Loucy (cell line): ENCODE data around the gene CDK18.

ENCODE experiments used
- H2AFZ ChIP-seq: fragments of 200-600 bp; sonication (generic); 2 replicates; pipeline ENCODE4 v1.6.0; 2016; ENCODE audit warnings: antibody characterized with exemption, mild to moderate bottlenecking, low read length, moderate library complexity
- H3F3A ChIP-seq: fragments of 200-600 bp; 2 replicates; pipeline ENCODE4 v1.6.0; 2016; ENCODE audit warnings: antibody characterized with exemption, low read depth, mild to moderate bottlenecking
- H3K27me3 ChIP-seq: fragments of 200-600 bp; sonication (generic); 2 replicates; pipeline ENCODE4 v1.6.1; 2014; ENCODE audit warnings: low read length, mild to moderate bottlenecking; ENCODE audit not compliant: insufficient read depth, poor library complexity, severe bottlenecking
- H3K36me3 ChIP-seq: fragments of 200-600 bp; sonication (generic); 2 replicates; pipeline ENCODE4 v1.6.1; 2016; ENCODE audit warnings: low read length; ENCODE audit not compliant: insufficient read depth
- H3K4me1 ChIP-seq: fragments of 200-600 bp; sonication (generic); 2 replicates; pipeline ENCODE4 v1.5.1; 2014; ENCODE audit warnings: low read length, mild to moderate bottlenecking; ENCODE audit not compliant: insufficient read depth, poor library complexity, severe bottlenecking
- H3K4me2 ChIP-seq: fragments of 200-600 bp; sonication (generic); 2 replicates; pipeline ENCODE4 v1.6.0; 2014; ENCODE audit warnings: antibody characterized with exemption, low read length, low read depth, mild to moderate bottlenecking; ENCODE audit not compliant: poor library complexity, severe bottlenecking
- H3K4me3 ChIP-seq: fragments of 200-600 bp; sonication (generic); 2 replicates; pipeline ENCODE4 v1.5.1; 2014; ENCODE audit warnings: low read length, mild to moderate bottlenecking, mixed read lengths; ENCODE audit not compliant: poor library complexity, severe bottlenecking
- H3K79me2 ChIP-seq: fragments of 200-600 bp; sonication (generic); 2 replicates; pipeline ENCODE4 v1.6.1; 2014; ENCODE audit warnings: low read length; ENCODE audit not compliant: insufficient read depth
- H3K9ac ChIP-seq: fragments of 200-600 bp; sonication (generic); 2 replicates; pipeline ENCODE4 v1.6.0; 2014; ENCODE audit warnings: mild to moderate bottlenecking, low read depth, low read length, moderate library complexity; ENCODE audit not compliant: poor library complexity, severe bottlenecking
- H3K9me2 ChIP-seq: fragments of 200-600 bp; sonication (generic); replicated peaks from 2 replicates; pipeline ENCODE4 v1.6.1; 2016; ENCODE audit warnings: low read depth, low read length, mixed read lengths
- H3K9me3 ChIP-seq: fragments of 200-600 bp; sonication (generic); 2 replicates; pipeline ENCODE4 v1.6.1; 2014; ENCODE audit warnings: mild to moderate bottlenecking, antibody characterized with exemption, low read length, low read depth; ENCODE audit not compliant: insufficient read depth
- H4K20me1 ChIP-seq: fragments of 200-600 bp; sonication (generic); 2 replicates; pipeline ENCODE4 v1.6.0; 2014; ENCODE audit warnings: antibody characterized with exemption, low read length, mild to moderate bottlenecking; ENCODE audit not compliant: insufficient read depth, poor library complexity, severe bottlenecking
- CTCF ChIP-seq: fragments of 200-600 bp; sonication (generic); conservative IDR thresholded peaks from 2 replicates; pipeline ENCODE4 v1.5.1; 2014; ENCODE audit warnings: mild to moderate bottlenecking, antibody characterized with exemption, low read length
- EZH2phosphoT487 ChIP-seq: fragments of 200-600 bp; IDR thresholded peaks from 2 replicates; pipeline ENCODE4 v1.6.1; 2018; ENCODE audit warnings: antibody characterized with exemption, mild to moderate bottlenecking, moderate library complexity, borderline replicate concordance

CDK18 gene

GRCh38 chr1:205538235-205538840 is 33.9 kb downstream of the CDK18 start:
- no peaks in the 10 kb centered on the region for H4K20me1 ChIP-seq
- H3K9me2 ChIP-seq: no peaks in the 10 kb centered on the region
- no peak overlapping the region for H3K4me3 ChIP-seq
- no peaks in the 10 kb centered on the region for H3F3A ChIP-seq
- no peaks in the 10 kb centered on the region for H3K27me3 ChIP-seq
- H3K79me2 ChIP-seq: no peaks in the 10 kb centered on the region
- H3K9me3 ChIP-seq: no peaks in the 10 kb centered on the region
- no peaks in the 10 kb centered on the region for H3K36me3 ChIP-seq
- TF ChIP-seq EZH2phosphoT487 (no peak), CTCF (no peak)
- H3K4me1 ChIP-seq: no peaks in the 10 kb centered on the region
- no peak overlapping the region for H2AFZ ChIP-seq
- no peak overlapping the region for H3K4me2 ChIP-seq
- H3K9ac ChIP-seq: no peak overlapping the region

GRCh38 chr1:205541161-205541886 is 36.9 kb downstream of the CDK18 start:
- Histone ChIP-seq H4K20me1 (no peaks in the 10 kb centered on the region), H3K79me2 (no peaks in the 10 kb centered on the region), H3K9me2 (no peaks in the 10 kb centered on the region), H3K4me2 (no peak overlapping the region), H3K4me1 (no peaks in the 10 kb centered on the region), H3K4me3 (no peak overlapping the region), H2AFZ (no peak overlapping the region), H3F3A (no peaks in the 10 kb centered on the region), H3K27me3 (no peaks in the 10 kb centered on the region), H3K9ac (no peak overlapping the region), H3K9me3 (no peaks in the 10 kb centered on the region), H3K36me3 (no peaks in the 10 kb centered on the region)
- TF ChIP-seq EZH2phosphoT487 (no peak), CTCF (no peak)

GRCh38 chr1:205542367-205542766 is 37.9 kb downstream of the CDK18 start:
- no peak overlapping the region for H3K4me2 ChIP-seq
- H3F3A ChIP-seq: no peaks in the 10 kb centered on the region
- no peaks in the 10 kb centered on the region for H3K9me2 ChIP-seq
- H3K79me2 ChIP-seq: no peaks in the 10 kb centered on the region
- no peaks in the 10 kb centered on the region for H4K20me1 ChIP-seq
- no peak overlapping the region for H2AFZ ChIP-seq
- H3K4me1 ChIP-seq: no peaks in the 10 kb centered on the region
- H3K9ac ChIP-seq: no peak overlapping the region
- H3K27me3 ChIP-seq: no peaks in the 10 kb centered on the region
- H3K4me3 ChIP-seq: no peak overlapping the region
- no peaks in the 10 kb centered on the region for H3K9me3 ChIP-seq
- H3K36me3 ChIP-seq: no peaks in the 10 kb centered on the region
- TF ChIP-seq EZH2phosphoT487: no peak
